ENCODE measurements around the gene APELA. TPM values are rescaled to one million over a fixed set of nuclear protein-coding genes. Genes with fewer than 3 reads are reported as not detected.

APELA gene
- total and polyA plus RNA-seq, 2 donors (not counting 1 experiment from before 2014, with no cell fraction given) = not detected

DNA sequence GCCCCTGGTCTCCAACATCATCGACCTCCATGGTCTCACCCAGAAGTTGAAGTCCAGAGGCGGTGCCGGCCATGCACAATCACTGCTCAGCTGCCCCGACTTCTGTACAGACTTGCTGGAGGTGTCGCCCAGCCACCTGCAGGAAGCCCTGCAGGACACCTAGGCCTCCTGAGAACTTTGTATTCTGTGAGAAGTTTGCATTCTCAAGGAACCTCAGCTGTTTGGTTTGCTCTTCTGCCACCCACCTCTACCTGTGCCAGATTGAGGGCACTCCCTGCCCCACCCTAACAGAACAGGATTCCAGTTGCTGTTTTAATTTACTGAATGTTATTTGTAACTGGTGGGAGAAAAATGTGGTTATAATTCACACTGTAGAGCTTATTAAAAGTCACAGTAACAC lies 53.7 kb downstream of the APELA start:
- H3K27me3 ChIP-seq (ENCODE audit: control insufficient read depth, insufficient read depth, low read length) = no peaks in the 10 kb centered on the region
- H3K79me2 ChIP-seq (ENCODE audit: control insufficient read depth, insufficient read depth, low read length) = no peaks in the 10 kb centered on the region
- no peak overlapping the region for H3K4me2 ChIP-seq (ENCODE audit: extremely low read depth, insufficient read depth, low read length)
- H3K27ac ChIP-seq (ENCODE audit: insufficient read depth, low read length) = no peak overlapping the region
- no peak for DNase-seq (ENCODE audit: low read depth in 2 of 2)
- no peaks in the 10 kb centered on the region for H3K4me1 ChIP-seq (ENCODE audit: control insufficient read depth, extremely low read depth, insufficient read depth, low read length)
- no peak overlapping the region for H3K4me3 ChIP-seq (replicated peaks in 1 of 4; ENCODE audit: control extremely low read depth in 1 of 4, insufficient read depth in 1 of 4, low read depth in 3 of 4, low read length in 4 of 4)
- H3K9ac ChIP-seq (ENCODE audit: insufficient read depth, low read length) = no peak overlapping the region
- no peaks in the 10 kb centered on the region for H3K9me3 ChIP-seq (ENCODE audit: control insufficient read depth, insufficient read depth, low read depth, low read length)
- no peaks in the 10 kb centered on the region for H3K36me3 ChIP-seq (ENCODE audit: control insufficient read depth, insufficient read depth, low read length)
- TF ChIP-seq CTCF (conservative IDR thresholded peaks at IDR 0.05 in 1 of 2, IDR thresholded peaks at IDR 0.05 in 1 of 2; ENCODE audit: low read depth in 1 of 2, low read length in 2 of 2) (no peak), EZH2 (IDR thresholded peaks at IDR 0.05; ENCODE audit: low read length, missing control alignments) (no peak)
- no peaks in the 10 kb centered on the region for H4K20me1 ChIP-seq (ENCODE audit: control insufficient read depth, extremely low read depth, insufficient read depth, low read length)
- no peak overlapping the region for H2AFZ ChIP-seq (ENCODE audit: low read length)

DNA sequence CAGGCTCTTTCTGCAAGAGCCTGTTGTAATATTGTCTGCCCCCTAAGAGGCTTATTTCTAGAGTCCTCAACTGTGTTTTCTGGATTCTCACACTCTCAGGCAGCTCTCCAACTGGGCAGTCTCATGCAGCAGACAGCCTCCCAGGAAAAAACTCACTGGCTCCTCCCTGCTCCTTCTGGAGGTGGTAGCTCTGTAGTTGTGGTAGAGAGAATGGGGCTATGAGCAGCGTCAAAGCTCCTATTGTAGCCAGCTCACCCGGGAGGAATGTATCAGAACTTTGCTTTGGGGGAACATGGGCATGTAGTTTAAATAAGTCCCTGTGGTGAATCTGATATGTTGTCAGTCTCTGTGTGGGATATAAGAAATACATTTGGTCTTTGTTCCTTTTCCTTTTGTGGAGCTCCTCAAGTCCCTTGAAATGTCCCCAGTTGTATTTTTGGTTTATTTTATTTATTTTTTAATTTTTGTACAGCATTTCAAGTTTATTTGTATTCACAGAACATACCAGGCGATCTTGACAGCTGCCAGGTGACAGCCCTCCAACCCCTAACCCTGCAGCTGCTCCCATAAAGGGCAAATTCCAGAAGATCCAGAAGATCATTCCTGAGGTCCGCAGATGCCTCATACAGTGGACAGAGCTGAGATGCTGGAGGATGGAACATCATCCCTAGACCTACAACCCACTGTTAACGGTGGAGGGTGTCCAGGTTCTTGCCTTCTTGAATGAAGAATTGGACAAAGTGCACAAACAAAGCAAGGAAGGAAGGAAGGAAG lies 54.8 kb downstream of the APELA start:
- Histone ChIP-seq H4K20me1 (ENCODE audit: control insufficient read depth, extremely low read depth, insufficient read depth, low read length) (no peaks in the 10 kb centered on the region), H3K79me2 (ENCODE audit: control insufficient read depth, insufficient read depth, low read length) (no peaks in the 10 kb centered on the region), H3K9ac (ENCODE audit: insufficient read depth, low read length) (no peak overlapping the region), H3K27ac (ENCODE audit: insufficient read depth, low read length) (no peak overlapping the region), H3K9me3 (ENCODE audit: control insufficient read depth, insufficient read depth, low read depth, low read length) (no peaks in the 10 kb centered on the region), H3K36me3 (ENCODE audit: control insufficient read depth, insufficient read depth, low read length) (no peaks in the 10 kb centered on the region), H3K27me3 (ENCODE audit: control insufficient read depth, insufficient read depth, low read length) (no peaks in the 10 kb centered on the region), H3K4me3 (replicated peaks in 1 of 4; ENCODE audit: control extremely low read depth in 1 of 4, insufficient read depth in 1 of 4, low read depth in 3 of 4, low read length in 4 of 4) (no peak overlapping the region), H3K4me1 (ENCODE audit: control insufficient read depth, extremely low read depth, insufficient read depth, low read length) (no peaks in the 10 kb centered on the region), H2AFZ (ENCODE audit: low read length) (no peak overlapping the region), H3K4me2 (ENCODE audit: extremely low read depth, insufficient read depth, low read length) (no peak overlapping the region)
- DNase-seq (ENCODE audit: low read depth in 2 of 2) = no peak
- no peak for TF ChIP-seq EZH2 (IDR thresholded peaks at IDR 0.05; ENCODE audit: low read length, missing control alignments)
- TF ChIP-seq CTCF (conservative IDR thresholded peaks at IDR 0.05 in 1 of 2, IDR thresholded peaks at IDR 0.05 in 1 of 2; ENCODE audit: low read depth in 1 of 2, low read length in 2 of 2) = no peak

- H3K9ac ChIP-seq (ENCODE audit: insufficient read depth, low read length) = no peak overlapping the region
- TF ChIP-seq EZH2 (IDR thresholded peaks at IDR 0.05; ENCODE audit: low read length, missing control alignments) (no peak), CTCF (conservative IDR thresholded peaks at IDR 0.05 in 1 of 2, IDR thresholded peaks at IDR 0.05 in 1 of 2; ENCODE audit: low read depth in 1 of 2, low read length in 2 of 2) (no peak)
- H3K4me3 ChIP-seq (replicated peaks in 1 of 4; ENCODE audit: control extremely low read depth in 1 of 4, insufficient read depth in 1 of 4, low read depth in 3 of 4, low read length in 4 of 4) = no peak overlapping the region
- no peaks in the 10 kb centered on the region for H3K9me3 ChIP-seq (ENCODE audit: control insufficient read depth, insufficient read depth, low read depth, low read length)
- no peak overlapping the region for H2AFZ ChIP-seq (ENCODE audit: low read length)
- H3K4me2 ChIP-seq (ENCODE audit: extremely low read depth, insufficient read depth, low read length) = no peak overlapping the region
- H3K4me1 ChIP-seq (ENCODE audit: control insufficient read depth, extremely low read depth, insufficient read depth, low read length) = no peaks in the 10 kb centered on the region
- H4K20me1 ChIP-seq (ENCODE audit: control insufficient read depth, extremely low read depth, insufficient read depth, low read length) = no peaks in the 10 kb centered on the region
- no peaks in the 10 kb centered on the region for H3K36me3 ChIP-seq (ENCODE audit: control insufficient read depth, insufficient read depth, low read length)
- no peak overlapping the region for H3K27ac ChIP-seq (ENCODE audit: insufficient read depth, low read length)
- no peaks in the 10 kb centered on the region for H3K79me2 ChIP-seq (ENCODE audit: control insufficient read depth, insufficient read depth, low read length)
- no peak for DNase-seq (ENCODE audit: low read depth in 2 of 2)
- no peaks in the 10 kb centered on the region for H3K27me3 ChIP-seq (ENCODE audit: control insufficient read depth, insufficient read depth, low read length)
These were observed 56.3 kb downstream of the APELA start for GRCh38 chr4:164933244-164933643.

All from fibroblast of lung (primary cell).